Neural cell (in vitro differentiated cells): Measurements from ENCODE around the gene ENTPD1. TPM values are rescaled to one million over a fixed set of nuclear protein-coding genes. Genes with fewer than 3 reads are reported as not detected.

Experiments used
- H2AFZ ChIP-seq: fragments of 200-600, 300-800 bp; sonication (generic), shearing (Covaris generic); 2 replicates; pipeline ENCODE4 v1.6.0; 2014; ENCODE audit warnings: low read depth, mild to moderate bottlenecking, antibody characterized with exemption, low read length, moderate library complexity
- H3F3A ChIP-seq: fragments of 200-600 bp; shearing (Covaris generic); 2 replicates; pipeline ENCODE4 v1.6.1; 2016; ENCODE audit warnings: mild to moderate bottlenecking, moderate library complexity, mixed read lengths, antibody characterized with exemption, low read length; ENCODE audit not compliant: insufficient read depth, poor library complexity, severe bottlenecking
- H3K27ac ChIP-seq: fragments of 200-600, 300-800 bp; sonication (generic), shearing (Covaris generic); 2 replicates; pipeline ENCODE4 v1.5.1; 2014; ENCODE audit warnings: mild to moderate bottlenecking, low read length, moderate library complexity
- H3K27me3 ChIP-seq: fragments of 300-800, 200-600 bp; sonication (generic), shearing (Covaris generic); 2 replicates; pipeline ENCODE4 v1.6.0; 2014; ENCODE audit warnings: mild to moderate bottlenecking, low read depth, low read length, moderate library complexity; ENCODE audit not compliant: insufficient read depth
- H3K36me3 ChIP-seq: fragments of 300-800, 200-600 bp; sonication (generic), shearing (Covaris generic); 2 replicates; pipeline ENCODE4 v1.5.1; 2014; ENCODE audit warnings: mild to moderate bottlenecking, antibody characterized with exemption, low read length, moderate library complexity; ENCODE audit not compliant: insufficient read depth
- H3K4me2 ChIP-seq: fragments of 300-800, 200-600 bp; sonication (generic), shearing (Covaris generic); 2 replicates; pipeline ENCODE4 v1.6.0; 2014; ENCODE audit warnings: mild to moderate bottlenecking, low read length
- H3K4me3 ChIP-seq: fragments of 300-800, 200-600 bp; sonication (generic), shearing (Covaris generic); 2 replicates; pipeline ENCODE4 v1.5.1; 2014; ENCODE audit warnings: mild to moderate bottlenecking, low read length, moderate library complexity
- H3K79me2 ChIP-seq: fragments of 200-600 bp; shearing (Covaris generic); replicated peaks from 2 replicates; pipeline ENCODE4 v1.6.0; 2014; ENCODE audit warnings: mild to moderate bottlenecking, low read length, moderate library complexity; ENCODE audit not compliant: insufficient read depth
- H3K9ac ChIP-seq: fragments of 300-800, 200-600 bp; sonication (generic), shearing (Covaris generic); 2 replicates; pipeline ENCODE4 v1.6.1; 2016; ENCODE audit warnings: mild to moderate bottlenecking, low read length, mixed read lengths
- H3K9me2 ChIP-seq: fragments of 200-600 bp; shearing (Covaris generic); 2 replicates; pipeline ENCODE4 v1.6.1; 2016; ENCODE audit warnings: mild to moderate bottlenecking, low read length, mixed read lengths; ENCODE audit not compliant: insufficient read depth
- H3K9me3 ChIP-seq: fragments of 200-600, 300-800 bp; sonication (generic), shearing (Covaris generic); 2 replicates; pipeline ENCODE4 v1.6.1; 2016; ENCODE audit warnings: mild to moderate bottlenecking, mixed run types, low read length, moderate library complexity, mixed read lengths
- H4K20me1 ChIP-seq: fragments of 200-600 bp; shearing (Covaris generic); 2 replicates; pipeline ENCODE4 v1.6.1; 2016; ENCODE audit warnings: mild to moderate bottlenecking, mixed run types; ENCODE audit not compliant: insufficient read depth
- EP300 ChIP-seq: fragments of 450-650 bp; conservative IDR thresholded peaks from 2 replicates; pipeline ENCODE4 v1.6.1; 2014; ENCODE audit warnings: antibody characterized with exemption, mild to moderate bottlenecking, moderate library complexity; ENCODE audit not compliant: poor library complexity, severe bottlenecking
- EZH2 ChIP-seq: fragments of 200-600, 300-800 bp; shearing (Covaris generic), sonication (generic); IDR thresholded peaks from 2 replicates; pipeline ENCODE4 v1.6.1; 2014; ENCODE audit warnings: antibody characterized with exemption, low read length, borderline replicate concordance, mild to moderate bottlenecking; ENCODE audit not compliant: insufficient read depth, poor library complexity, severe bottlenecking
- MXI1 ChIP-seq: fragments of 450-650 bp; conservative IDR thresholded peaks from 2 replicates; pipeline ENCODE4 v1.6.1; 2014; ENCODE audit warnings: antibody characterized with exemption, mild to moderate bottlenecking; ENCODE audit not compliant: poor library complexity, severe bottlenecking
- POLR2AphosphoS5 ChIP-seq: IDR thresholded peaks from 2 replicates; pipeline ENCODE4 v1.6.1; 2012
- RAD21 ChIP-seq: fragments of 450-650 bp; conservative IDR thresholded peaks from 2 replicates; pipeline ENCODE4 v1.6.1; 2014; ENCODE audit warnings: antibody characterized with exemption, mild to moderate bottlenecking, moderate library complexity
- SMC3 ChIP-seq: fragments of 450-650 bp; conservative IDR thresholded peaks from 2 replicates; pipeline ENCODE4 v1.6.1; 2014; ENCODE audit warnings: antibody characterized with exemption, mild to moderate bottlenecking, moderate library complexity; ENCODE audit not compliant: poor library complexity
- TAF1 ChIP-seq: IDR thresholded peaks from 2 replicates; pipeline ENCODE4 v1.6.1; 2012; ENCODE audit warnings: low read depth
- polyA plus RNA-seq: library from polyadenylated mRNA; depleted of rRNA; stranded (reverse); fragments of >200 nt; gene quantifications from 2 replicates; pipeline ENCODE4 v1.2.3, GENCODE V29; 2014
- TF ChIP-seq, protein P1 (sequence below): fragments of 450-650 bp; IDR thresholded peaks from 2 replicates; pipeline ENCODE4 v1.5.1; 2014; ENCODE audit warnings: antibody characterized with exemption, mild to moderate bottlenecking, moderate library complexity; ENCODE audit not compliant: poor library complexity, severe bottlenecking
- TF ChIP-seq, protein P2 (sequence below): IDR thresholded peaks from 2 replicates; pipeline ENCODE4 v1.6.1; 2012; ENCODE audit warnings: borderline replicate concordance

Gene ENTPD1
- polyA plus RNA-seq, 1 donor from 2014 or later = 0.57 TPM

DNA sequence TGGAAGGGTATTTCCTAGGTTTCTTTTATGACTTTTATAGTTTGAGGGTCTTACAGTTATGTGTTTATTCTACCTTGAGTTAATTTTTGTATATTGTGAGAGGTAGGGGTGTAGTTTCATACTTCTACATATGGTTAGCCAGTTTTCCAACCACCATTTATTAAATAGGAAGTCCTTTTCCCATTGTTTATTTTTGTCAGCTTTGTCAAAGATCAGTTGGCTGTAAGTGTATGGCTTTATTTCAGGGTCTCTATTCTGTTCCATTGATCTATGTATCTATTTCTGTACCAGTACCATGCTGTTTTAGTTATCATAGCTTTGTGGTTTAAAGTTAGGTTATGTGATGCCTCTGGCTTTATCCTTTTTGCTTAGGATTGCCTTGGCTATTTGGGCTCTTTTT lies 79.9 kb downstream of the ENTPD1 start:
- H3K27ac ChIP-seq = no peak overlapping the region
- no peaks in the 10 kb centered on the region for H3K36me3 ChIP-seq
- no peaks in the 10 kb centered on the region for H3K27me3 ChIP-seq
- TF ChIP-seq EP300 (no peak), TAF1 (no peak), SMC3 (no peak), EZH2 (no peak), POLR2AphosphoS5 (no peak), RAD21 (no peak), MXI1 (no peak)
- TF ChIP-seq, protein P1, sequence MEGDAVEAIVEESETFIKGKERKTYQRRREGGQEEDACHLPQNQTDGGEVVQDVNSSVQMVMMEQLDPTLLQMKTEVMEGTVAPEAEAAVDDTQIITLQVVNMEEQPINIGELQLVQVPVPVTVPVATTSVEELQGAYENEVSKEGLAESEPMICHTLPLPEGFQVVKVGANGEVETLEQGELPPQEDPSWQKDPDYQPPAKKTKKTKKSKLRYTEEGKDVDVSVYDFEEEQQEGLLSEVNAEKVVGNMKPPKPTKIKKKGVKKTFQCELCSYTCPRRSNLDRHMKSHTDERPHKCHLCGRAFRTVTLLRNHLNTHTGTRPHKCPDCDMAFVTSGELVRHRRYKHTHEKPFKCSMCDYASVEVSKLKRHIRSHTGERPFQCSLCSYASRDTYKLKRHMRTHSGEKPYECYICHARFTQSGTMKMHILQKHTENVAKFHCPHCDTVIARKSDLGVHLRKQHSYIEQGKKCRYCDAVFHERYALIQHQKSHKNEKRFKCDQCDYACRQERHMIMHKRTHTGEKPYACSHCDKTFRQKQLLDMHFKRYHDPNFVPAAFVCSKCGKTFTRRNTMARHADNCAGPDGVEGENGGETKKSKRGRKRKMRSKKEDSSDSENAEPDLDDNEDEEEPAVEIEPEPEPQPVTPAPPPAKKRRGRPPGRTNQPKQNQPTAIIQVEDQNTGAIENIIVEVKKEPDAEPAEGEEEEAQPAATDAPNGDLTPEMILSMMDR = no peak
- TF ChIP-seq, protein P2, sequence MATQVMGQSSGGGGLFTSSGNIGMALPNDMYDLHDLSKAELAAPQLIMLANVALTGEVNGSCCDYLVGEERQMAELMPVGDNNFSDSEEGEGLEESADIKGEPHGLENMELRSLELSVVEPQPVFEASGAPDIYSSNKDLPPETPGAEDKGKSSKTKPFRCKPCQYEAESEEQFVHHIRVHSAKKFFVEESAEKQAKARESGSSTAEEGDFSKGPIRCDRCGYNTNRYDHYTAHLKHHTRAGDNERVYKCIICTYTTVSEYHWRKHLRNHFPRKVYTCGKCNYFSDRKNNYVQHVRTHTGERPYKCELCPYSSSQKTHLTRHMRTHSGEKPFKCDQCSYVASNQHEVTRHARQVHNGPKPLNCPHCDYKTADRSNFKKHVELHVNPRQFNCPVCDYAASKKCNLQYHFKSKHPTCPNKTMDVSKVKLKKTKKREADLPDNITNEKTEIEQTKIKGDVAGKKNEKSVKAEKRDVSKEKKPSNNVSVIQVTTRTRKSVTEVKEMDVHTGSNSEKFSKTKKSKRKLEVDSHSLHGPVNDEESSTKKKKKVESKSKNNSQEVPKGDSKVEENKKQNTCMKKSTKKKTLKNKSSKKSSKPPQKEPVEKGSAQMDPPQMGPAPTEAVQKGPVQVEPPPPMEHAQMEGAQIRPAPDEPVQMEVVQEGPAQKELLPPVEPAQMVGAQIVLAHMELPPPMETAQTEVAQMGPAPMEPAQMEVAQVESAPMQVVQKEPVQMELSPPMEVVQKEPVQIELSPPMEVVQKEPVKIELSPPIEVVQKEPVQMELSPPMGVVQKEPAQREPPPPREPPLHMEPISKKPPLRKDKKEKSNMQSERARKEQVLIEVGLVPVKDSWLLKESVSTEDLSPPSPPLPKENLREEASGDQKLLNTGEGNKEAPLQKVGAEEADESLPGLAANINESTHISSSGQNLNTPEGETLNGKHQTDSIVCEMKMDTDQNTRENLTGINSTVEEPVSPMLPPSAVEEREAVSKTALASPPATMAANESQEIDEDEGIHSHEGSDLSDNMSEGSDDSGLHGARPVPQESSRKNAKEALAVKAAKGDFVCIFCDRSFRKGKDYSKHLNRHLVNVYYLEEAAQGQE = no peak
- no peaks in the 10 kb centered on the region for H3F3A ChIP-seq
- H3K9me2 ChIP-seq = no peaks in the 10 kb centered on the region
- H3K4me2 ChIP-seq = no peak overlapping the region
- no peak overlapping the region for H3K9ac ChIP-seq
- H3K4me3 ChIP-seq = no peak overlapping the region
- no peaks in the 10 kb centered on the region for H3K79me2 ChIP-seq
- no peaks in the 10 kb centered on the region for H4K20me1 ChIP-seq
- no peaks in the 10 kb centered on the region for H3K9me3 ChIP-seq
- H2AFZ ChIP-seq = no peak overlapping the region

- H3K36me3 ChIP-seq = no peaks in the 10 kb centered on the region
- no peak for TF ChIP-seq POLR2AphosphoS5
- no peak for TF ChIP-seq EP300
- TF ChIP-seq MXI1 = no peak
- TF ChIP-seq, protein P1 = no peak
- TF ChIP-seq TAF1 = no peak
- TF ChIP-seq, protein P2 = no peak
- no peak for TF ChIP-seq EZH2
- H3K4me2 ChIP-seq = no peak overlapping the region
- H3K4me3 ChIP-seq = no peak overlapping the region
- no peak overlapping the region for H2AFZ ChIP-seq
- no peaks in the 10 kb centered on the region for H3F3A ChIP-seq
- H3K9me2 ChIP-seq = no peaks in the 10 kb centered on the region
- no peak overlapping the region for H3K9ac ChIP-seq
- H3K9me3 ChIP-seq = no peaks in the 10 kb centered on the region
- no peaks in the 10 kb centered on the region for H3K27me3 ChIP-seq
- H4K20me1 ChIP-seq = no peaks in the 10 kb centered on the region
- H3K27ac ChIP-seq = no peak overlapping the region
- H3K79me2 ChIP-seq = no peaks in the 10 kb centered on the region
Observed at GRCh38 chr10:95836610-95837355, 80.8 kb downstream of the ENTPD1 start.
